ENCODE measurements around the gene RCBTB2.

Gene RCBTB2

GRCh38 chr13:48448285-48448958, 84.5 kb downstream of the RCBTB2 start:
- no peak for DNase-seq (ENCODE audit: low spot score)

GRCh38 chr13:48446464-48446863, 86.4 kb downstream of the RCBTB2 start:
- DNase-seq (ENCODE audit: low spot score): no peak

GRCh38 chr13:48443442-48444208, 89.3 kb downstream of the RCBTB2 start:
- no peak for DNase-seq (ENCODE audit: low spot score)

Measured in pons (tissue), 1 donor.